Stimulated activated CD4-positive, alpha-beta T cell treated with anti-CD3 and anti-CD28 coated beads, Interleukin-1b, Interleukin-23, amount 100 ng/mL, for 48 hours (primary cell): Measurements from ENCODE around the gene NRIP3.
A peak's percentile ranks its signal among the peaks of the same experiment; 100 is the strongest.
"Not testable (repeated sequence)": the region's sequence is repeated elsewhere in the genome, so short reads cannot be mapped to it uniquely, and the experiment has no call there.

Experiments used
- DNase-seq: peaks from one replicate; pipeline ENCODE4 v3.0.0-alpha.2; 2020

The NRIP3 gene

GRCh38 chr11:9015677-9016076 is 11.9 kb upstream of the NRIP3 start:
- peak; percentile 63 for DNase-seq

GRCh38 chr11:9014826-9015225 is 11.0 kb upstream of the NRIP3 start:
- no peak for DNase-seq

- DNase-seq, result no peak
Observed at GRCh38 chr11:9013373-9013772, 9.6 kb upstream of the NRIP3 start.

- DNase-seq, result not testable (repeated sequence)
Observed at GRCh38 chr11:9009538-9009937, 5.7 kb upstream of the NRIP3 start.

GRCh38 chr11:9008661-9009060 is 4.9 kb upstream of the NRIP3 start:
- DNase-seq, result no peak

GRCh38 chr11:9008011-9008550 is 4.3 kb upstream of the NRIP3 start:
- no peak for DNase-seq

- no peak for DNase-seq
Observed at GRCh38 chr11:9005087-9005486, 1.3 kb upstream of the NRIP3 start.

GRCh38 chr11:9004183-9004926 is 554 bp upstream of the NRIP3 start:
- no peak for DNase-seq

GRCh38 chr11:9002920-9003572 is 755 bp downstream of the NRIP3 start:
- no peak for DNase-seq

- peak; percentile 77 for DNase-seq
Observed at GRCh38 chr11:9001736-9002135, 2.1 kb downstream of the NRIP3 start.

GRCh38 chr11:8998017-8998416 is 5.8 kb downstream of the NRIP3 start:
- no peak for DNase-seq

GRCh38 chr11:8997451-8997850 is 6.3 kb downstream of the NRIP3 start:
- no peak for DNase-seq

GRCh38 chr11:8989453-8989852 is 14.3 kb downstream of the NRIP3 start:
- DNase-seq, result no peak

GRCh38 chr11:8988329-8989234 is 15.2 kb downstream of the NRIP3 start:
- no peak for DNase-seq

- DNase-seq, result no peak
Observed at GRCh38 chr11:8987446-8987845, 16.4 kb downstream of the NRIP3 start.

- not testable (repeated sequence) for DNase-seq
Observed at GRCh38 chr11:8986772-8987171, 17.0 kb downstream of the NRIP3 start.

- DNase-seq, result no peak
Observed at GRCh38 chr11:8985462-8985861, 18.3 kb downstream of the NRIP3 start.

- DNase-seq, result peak; percentile 37
Observed at GRCh38 chr11:8983552-8983951, 20.2 kb downstream of the NRIP3 start.

GRCh38 chr11:8980485-8980884 is 23.3 kb downstream of the NRIP3 start:
- DNase-seq, result no peak

- DNase-seq, result not testable (repeated sequence)
Observed at GRCh38 chr11:8979365-8979764, 24.4 kb downstream of the NRIP3 start.

- no peak for DNase-seq
Observed at GRCh38 chr11:8973121-8973520, 30.7 kb downstream of the NRIP3 start.

GRCh38 chr11:8971924-8972316 is 31.9 kb downstream of the NRIP3 start:
- no peak for DNase-seq

GRCh38 chr11:8971196-8971923 is 32.4 kb downstream of the NRIP3 start:
- DNase-seq, result no peak
